HG03378 (cell line): ENCODE measurements around the gene ERF.
A peak's percentile ranks its signal among the peaks of the same experiment; 100 is the strongest.

Source experiments
- ATAC-seq: cut with Tn5 transposase; IDR thresholded peaks from one replicate; pipeline ENCODE4 v1.9.1; 2021; ENCODE audit warnings: mild to moderate bottlenecking, moderate library complexity; ENCODE audit not compliant: unreplicated experiment

The ERF gene

DNA sequence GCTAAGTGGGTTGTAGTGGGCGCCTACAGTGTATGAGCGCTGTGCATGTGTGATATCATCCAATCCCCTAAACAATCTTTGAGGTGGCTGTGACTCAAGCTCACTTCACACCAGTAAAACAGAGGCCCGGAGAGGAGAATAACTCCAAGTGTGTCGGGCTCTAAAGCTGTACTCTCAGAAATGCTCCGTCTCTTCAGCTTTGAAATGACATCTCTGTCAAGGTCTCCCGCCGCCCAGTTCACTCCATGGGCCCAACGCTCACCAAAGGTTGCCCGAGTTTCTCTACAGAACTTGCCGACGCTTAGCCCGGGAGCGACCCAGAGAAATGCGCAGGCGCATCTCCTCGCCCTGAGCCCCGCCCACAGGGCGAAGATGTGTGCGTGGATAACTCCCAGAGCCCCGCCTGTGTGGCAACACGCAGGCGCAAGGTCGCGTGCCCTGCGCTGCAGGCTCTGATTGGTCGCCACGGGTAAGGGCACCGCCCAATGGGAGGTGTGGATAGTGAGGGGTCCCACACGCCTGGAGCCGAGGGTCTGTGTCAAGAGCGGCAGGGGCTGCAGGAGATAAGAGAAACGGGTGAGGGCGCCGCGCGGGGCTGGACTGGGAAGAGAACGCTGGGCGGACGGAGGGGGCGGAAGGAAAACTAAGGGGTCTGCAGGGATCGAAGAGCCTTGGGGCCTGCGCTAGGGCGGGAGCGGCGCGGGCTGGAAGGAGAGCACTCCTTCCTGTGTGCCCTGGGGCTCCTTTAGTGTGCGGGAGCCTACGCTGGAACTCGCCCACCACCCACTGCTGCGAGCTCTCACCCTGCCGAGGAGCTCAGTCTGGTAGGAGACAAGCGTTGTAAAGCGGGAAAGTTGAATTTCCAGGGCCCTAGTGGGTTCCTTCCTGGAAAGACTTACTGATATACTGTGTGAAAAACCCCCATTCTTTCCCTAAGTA, 34.8 kb downstream of the ERF start, which contains the start of gene ZNF526:
ZNF526 (plus strand) TSS at position 501 of the 939 bp plus-strand sequence. CDS start 4,092 bp downstream, outside the sequence.
- ATAC-seq = peak; percentile 56

DNA sequence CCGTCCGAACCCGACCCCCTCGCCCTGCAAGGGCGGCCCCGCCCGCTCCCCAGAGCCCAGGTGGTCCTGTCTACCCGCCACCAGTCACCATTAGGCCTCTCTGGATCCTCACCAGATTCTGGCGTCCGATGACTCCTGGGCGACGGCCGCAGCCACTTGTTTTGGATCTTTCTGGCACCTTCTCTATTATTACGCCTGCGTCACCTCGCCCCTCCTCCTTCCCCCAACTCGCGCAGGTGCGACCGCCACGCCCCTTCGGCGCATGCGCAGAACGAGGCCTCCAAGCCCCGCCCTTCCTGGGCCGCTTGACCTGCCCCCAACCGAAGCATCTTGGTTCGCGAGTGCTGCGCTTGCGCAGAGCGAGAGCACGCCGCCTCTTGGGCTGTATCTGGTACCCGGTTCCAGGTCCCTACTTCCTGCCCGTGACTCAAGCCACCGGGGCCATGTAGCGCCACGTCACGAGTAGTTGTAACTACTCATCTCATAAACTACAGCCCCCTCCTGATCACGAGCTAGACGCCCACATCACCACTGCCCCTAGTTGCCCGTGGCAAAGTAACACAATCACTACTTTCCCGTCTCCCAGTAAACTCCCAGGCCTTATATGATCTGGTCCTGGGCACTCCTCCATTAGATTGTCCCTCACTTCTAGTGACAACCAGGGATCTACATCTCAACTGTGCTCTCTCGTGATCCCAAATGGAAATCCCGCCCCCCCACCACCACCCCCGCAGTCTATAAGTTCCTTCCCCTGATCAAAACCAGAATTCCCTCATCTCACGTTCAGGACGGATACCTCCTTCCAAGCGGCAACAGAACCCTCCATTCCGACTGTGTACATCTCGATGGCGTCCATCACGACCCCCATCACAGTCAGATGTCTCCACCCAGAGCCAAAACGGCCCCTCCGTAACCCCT, 37.1 kb downstream of the ERF start, which contains the start of gene DEDD2:
DEDD2 (minus strand) TSS at position 158 of the 918 bp plus-strand sequence. CDS start 670 bp downstream, outside the sequence.
- peak; percentile 71 for ATAC-seq

DNA sequence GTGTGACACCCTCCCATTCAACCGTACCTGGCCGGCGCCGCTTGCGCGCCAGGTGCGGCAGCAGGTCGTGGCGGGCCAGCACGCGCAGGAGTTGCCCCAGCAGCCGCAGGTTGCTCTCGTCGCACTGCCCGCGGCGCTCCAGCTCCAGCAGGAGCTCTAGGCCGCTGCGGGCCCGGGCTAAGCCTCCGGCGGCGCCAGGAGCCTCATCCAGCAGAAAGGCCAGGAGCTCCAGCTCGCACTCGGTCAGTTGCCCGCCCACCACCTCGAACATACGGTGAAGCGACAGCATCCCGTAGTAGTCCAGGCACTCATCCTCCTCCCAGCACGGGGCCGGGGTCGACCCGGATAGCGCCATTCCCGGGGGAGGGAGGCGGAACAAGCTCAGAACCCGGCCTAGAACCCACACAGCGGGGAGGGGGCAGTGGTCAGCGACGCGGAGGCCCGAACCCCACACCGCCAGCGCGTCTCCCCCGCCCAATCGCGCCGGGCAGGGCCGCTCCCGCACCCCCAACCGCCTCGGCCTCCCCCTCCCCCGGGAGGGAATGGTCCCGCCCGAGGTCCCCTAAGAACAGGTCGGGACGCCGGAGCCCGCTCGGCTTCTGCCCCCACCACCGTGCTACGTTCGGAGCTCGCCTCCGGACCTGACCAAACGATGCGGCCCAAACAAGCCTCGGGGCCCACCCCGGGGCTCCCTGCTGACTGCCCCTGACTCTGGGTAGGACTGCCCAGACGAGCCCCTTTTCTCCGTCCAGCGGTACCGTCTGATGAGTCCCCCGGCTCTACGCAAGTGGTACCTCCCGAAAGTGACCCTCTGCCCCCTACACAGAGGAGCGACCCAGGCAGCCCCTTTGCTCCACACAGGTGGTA, 38.0 kb downstream of the ERF start:
- no peak for ATAC-seq

DNA sequence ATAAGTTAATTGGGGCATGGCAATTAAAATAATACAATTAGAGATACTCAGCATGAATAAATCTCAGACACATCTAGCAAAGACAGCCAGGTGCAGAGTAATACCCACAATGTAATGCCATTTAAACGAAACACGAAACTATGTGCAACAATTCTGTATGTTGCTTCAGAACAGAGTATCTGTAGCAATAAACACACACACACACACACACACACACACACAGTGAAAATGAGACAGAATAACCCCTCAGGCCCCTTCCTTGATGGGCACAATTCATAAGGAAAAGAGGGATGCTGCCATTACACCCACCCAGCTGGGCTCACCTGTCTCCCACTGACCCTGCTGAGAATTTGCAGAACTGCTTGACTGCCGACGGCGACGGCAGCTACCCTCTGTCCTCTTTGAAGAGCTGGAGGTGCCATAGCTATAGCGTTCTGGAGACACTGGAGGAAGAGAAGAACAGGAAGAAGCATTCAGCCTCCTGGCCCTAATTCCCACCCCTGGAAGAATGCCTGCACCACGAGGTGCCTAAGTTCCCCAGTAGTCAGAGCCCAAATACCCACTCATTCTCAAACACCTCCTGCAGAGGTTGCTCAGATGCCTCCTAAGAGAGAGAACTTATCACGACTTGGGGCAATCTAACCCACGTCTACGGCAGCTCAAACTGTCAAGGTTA, 40.0 kb downstream of the ERF start:
- no peak for ATAC-seq

DNA sequence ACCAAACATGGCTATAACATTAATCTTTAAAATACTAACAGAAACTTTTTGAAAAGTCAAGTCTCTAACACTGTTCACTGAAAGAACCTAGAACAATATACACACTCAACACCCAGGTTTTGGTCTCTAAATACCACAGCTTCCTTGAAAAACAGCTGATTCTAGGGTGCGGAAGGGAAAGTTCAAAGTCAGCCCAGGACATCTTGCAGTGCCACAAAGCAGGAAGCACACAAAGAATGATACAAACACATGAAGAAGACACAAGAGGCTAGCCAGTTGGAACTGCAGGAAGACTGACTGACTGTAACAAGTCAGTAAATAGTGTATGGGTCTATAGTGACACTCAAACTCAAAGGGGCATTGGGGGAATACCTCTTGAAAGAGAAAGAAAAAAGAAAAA, 42.0 kb downstream of the ERF start:
- no peak for ATAC-seq

DNA sequence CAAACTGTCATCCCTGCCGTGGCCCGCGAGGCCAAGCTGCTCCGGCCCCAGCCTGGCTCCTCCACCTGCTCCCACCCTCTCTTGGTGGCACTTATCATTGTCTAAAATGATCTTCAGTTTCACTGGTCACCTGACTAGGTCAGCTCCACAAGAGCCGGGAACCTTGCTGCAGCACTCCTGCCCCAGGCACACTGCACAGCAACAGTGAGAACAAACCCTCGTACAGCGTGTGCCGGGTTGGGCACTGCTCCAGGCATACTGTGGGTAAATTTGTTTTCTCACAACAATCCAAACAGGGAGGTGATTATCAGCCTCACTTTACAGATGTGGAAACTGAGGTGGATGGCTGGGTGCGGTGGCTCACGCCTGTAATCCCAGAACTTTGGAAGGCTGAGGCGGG, 46.3 kb downstream of the ERF start:
- no peak for ATAC-seq

DNA sequence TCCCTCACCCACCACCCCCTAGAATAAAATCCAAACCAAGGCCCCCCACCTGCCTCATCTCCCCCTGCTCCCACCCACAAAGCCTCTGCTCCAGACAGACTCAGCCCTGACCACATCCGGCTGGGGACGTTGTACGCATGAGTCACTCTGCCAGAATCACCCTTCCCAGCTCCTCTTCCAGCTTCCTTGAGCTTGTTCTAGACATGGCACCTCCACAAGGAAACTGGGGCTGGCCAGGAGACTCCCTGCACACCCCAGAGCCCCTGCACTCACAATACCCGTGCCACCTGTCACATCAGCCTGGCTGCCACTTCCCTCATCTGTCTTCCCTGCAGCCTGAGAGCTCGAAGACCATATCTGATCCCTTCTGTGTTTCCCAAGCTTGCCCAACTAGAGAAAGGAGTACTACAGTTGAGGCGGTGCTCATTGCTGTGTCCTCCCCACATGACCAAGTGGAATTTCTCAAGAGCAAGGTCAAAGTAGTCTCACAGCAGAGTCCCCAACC, 47.1 kb downstream of the ERF start:
- ATAC-seq = no peak

DNA sequence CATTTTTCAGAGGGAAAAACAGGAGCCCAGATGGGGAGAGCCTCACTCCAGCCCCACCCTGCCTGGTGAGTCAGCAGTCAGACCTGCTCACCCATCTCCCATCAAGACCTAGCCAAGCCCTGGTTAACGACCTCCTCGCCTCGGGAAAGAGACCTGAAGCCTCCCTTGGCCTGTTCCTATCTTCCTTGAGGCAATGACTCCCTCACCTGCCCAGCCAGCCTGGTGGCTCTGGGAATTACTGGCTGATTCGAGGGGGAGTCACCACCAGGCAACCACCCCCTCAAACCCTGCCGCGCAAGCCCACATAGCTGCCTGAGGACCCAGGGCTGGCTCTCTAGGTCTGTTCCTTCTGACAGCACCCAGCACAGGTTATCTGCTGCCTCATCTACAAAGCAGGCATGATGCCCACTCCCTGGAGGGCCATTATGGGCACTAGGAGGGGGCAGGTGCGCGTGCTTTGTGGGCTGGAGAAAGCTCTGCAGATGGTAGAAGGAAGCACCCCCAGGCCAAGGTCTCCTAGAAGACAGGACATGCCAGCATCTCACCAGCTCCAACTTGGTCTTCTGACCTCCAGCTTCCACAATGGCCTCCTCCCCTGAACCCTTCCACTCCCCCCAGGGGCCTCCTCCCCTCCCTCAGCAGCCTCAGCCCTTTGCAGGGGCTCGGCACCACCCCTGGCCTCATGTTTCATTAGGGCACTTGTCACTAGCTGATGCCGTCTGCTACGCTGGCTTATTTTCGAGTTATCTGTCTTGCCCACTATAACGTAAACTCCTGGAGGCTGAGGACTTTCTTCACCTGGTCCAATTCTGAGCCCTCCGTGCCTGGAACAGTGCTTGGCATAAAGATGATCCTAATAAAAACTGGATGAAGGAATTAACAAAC, 47.8 kb downstream of the ERF start:
- ATAC-seq = no peak

DNA sequence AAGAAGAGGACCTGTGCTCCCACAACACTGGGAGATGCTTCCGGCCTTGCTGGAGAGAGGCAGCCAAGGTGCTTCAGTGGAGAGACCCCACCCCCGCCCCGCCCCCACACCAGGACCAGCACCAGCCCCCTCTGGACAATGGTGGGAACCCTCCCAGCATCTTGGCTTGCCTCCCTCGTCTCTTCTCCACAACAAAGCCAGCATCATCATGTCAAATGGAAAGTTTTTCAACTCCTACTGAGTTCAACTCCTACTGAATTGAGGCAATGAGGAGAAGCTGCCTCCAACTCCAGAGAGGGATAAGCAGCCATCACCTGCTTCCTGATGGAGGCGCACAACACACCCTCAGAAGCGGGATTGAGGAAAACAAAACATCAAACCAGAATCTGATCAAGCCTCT, 50.3 kb downstream of the ERF start:
- ATAC-seq = no peak

DNA sequence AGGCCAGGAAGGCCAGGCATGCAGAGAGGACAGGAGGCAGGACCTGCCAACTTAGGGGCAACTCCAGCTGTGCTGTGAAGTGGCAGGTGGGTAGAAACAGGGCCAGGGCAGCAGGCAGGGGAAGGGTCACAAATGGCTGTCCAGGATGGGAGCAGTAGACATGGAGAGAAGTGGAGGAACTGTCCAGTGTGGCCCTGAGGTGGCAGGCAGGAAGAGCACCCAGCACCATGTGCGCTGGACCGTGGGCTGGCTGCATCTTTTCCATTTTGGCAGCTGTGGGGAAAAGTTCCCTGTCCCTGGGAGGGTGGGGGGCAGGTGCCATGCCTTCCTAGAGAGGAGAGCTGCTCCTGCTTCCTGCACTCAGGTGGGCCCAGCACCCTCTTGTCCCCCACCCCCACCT, 51.2 kb downstream of the ERF start:
- no peak for ATAC-seq

DNA sequence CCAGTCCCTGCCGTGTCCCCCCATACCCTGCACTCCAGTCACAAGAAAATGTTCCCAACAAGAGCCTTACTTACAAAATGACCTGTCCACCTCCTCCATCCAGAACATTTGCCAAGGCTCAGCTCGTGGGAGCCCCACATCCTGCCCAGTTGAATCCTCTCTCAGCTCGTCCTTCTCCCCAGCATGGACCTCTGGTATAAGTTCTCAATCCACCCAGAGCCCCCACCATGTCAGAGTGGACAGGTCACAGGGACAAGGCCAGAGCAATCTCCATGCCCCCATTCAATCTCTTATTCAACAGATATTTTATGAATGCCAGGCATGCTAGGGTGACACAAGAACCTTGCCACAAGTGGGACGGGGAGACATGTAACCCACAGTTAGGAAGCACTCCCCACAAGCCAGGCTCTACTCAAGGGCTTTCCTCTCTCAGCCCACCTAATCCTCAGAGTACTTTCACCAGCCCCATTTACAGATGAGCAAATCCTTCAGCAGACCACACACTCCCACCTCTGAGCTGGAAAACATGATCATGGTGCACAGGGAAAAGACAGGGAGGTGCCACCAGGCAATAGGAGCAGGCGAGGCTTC, 52.5 kb downstream of the ERF start:
- no peak for ATAC-seq

DNA sequence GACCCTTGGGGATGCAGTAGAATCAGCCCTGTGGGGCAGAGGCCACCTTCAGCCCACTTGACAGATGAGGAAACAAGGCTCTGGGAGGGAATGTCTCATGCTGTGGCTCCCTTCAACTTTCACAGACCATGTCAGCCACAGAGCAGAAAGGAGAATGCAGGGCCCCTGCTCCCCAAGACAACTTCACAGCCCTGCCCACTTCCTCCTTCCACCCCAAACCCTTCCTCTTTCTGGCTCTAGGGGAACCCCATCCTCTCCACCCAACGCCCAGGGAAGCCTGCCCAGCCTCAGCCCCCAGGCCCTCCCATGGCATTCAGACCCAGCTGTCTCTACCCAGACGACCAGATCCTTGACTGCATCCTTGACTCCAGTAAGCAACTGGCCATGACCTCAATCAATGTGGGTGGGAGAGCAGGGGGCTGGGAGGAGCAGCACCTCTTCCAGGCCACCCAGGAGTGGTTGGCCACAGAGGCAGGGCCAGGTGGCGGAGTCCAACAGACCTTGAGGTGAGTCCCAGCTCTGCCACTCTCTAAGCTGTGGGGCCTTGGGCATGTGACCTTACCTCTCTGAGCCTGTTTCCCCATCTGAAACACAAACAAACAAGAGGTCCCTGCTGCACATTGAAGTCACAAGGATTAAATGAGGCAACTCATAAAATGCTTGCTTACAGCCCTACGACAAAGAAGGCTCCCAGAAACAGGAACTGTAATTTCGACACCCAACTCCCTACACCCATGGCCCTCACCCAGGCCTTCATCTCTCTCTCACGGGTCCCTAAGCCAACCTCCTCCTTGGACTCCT, 53.2 kb downstream of the ERF start:
- ATAC-seq = peak; percentile 45

DNA sequence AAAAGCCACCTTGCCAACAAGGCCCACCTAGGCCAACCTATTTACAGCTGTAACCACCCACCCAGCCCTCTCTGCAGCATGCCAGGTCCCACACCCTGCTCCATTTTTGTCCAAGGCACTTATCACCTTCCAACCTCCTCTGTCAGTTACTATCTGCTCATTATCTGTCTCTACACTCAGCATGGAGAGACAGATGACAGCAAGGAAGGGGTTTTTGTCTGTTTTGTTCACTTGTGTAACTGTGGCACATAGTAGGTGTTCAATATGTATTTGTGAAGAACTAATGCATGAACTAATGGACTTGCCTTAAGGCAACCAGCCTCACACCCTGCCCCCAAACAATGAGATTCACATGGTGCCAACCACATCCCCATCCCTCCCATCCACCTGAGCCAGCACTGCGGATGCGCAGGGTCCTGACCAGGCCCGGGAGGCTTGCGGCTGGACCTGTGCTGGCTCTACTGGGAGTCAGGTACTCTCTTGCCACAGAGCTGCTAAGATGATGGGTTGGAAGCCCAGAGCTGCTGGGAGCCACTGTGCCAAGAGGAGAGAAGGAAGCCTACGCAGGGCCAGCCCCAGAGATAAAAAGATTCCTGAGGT, 54.7 kb downstream of the ERF start:
- no peak for ATAC-seq

DNA sequence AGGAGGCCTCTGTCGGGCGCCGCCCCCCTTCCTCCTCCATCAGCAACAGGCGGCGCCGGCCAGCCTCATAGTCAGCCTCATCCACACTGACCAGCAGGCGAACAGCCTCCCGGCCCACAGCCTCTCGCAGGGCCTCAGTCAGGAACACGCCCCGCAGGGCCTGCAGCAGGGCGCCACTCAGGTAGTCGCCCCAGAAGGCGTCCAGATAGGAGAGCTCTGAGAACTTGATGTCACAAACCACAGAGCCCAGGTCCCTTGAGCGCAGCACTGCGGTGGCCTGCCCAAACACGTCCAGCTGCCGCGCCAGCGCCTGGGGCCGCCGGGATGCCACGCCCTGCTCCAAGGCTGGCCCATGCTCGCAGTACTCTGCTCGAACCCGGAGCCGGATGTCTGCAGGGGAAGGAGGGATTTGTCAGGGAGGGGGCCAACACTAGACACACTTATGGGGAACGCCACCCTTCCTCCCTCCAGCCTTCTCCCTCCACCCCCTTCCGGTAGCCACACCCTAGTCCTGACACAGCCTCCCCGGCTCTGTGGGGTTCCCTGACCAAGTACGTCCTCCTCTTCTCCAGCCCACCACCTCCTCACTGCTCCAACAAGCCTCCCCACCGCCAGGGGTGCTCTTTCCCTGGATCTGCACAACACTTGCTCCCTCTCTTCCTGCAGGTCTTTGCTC, 55.4 kb downstream of the ERF start:
- no peak for ATAC-seq

DNA sequence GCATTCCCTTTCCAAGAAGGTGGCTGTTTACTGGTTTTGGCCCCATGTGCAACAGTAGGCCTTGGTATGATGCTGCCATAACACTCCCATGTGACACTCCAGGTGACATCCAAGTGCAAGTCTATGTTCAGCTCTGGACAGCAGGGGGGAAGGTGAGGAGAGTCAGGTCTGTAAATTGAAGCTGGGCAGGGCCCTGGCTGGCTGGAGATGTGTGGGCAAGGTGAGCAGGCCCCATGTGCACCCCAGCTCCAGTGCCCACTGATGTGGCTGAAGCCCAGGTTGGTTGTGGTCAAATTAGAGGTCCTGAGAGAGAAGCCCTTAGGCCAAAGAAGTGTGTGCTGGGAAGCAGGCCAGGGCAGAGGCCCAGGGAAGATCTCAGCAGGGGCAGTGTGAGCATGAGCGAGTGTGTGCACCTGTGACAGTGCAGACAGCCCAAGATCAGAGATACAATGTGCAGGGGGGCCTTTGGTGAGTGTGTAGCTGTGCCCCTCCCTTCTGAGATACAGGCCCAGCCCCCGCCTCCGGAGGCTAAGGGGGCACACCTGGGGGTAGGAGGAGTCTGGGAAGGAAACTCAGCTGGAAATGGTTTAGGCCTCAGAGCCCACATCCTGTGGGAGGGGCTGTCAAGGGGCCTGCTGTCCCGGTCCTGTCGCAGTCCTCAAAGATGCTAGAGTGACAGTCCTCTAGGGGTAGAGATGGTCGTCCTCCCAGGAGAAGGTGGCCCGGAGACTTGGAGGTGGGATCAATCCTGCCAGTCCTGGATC, 56.1 kb downstream of the ERF start:
- no peak for ATAC-seq
